ENCODE measurements around the gene NT5C3A.
"Not testable (repeated sequence)": the region's sequence is repeated elsewhere in the genome, so short reads cannot be mapped to it uniquely, and the experiment has no call there.

DNA sequence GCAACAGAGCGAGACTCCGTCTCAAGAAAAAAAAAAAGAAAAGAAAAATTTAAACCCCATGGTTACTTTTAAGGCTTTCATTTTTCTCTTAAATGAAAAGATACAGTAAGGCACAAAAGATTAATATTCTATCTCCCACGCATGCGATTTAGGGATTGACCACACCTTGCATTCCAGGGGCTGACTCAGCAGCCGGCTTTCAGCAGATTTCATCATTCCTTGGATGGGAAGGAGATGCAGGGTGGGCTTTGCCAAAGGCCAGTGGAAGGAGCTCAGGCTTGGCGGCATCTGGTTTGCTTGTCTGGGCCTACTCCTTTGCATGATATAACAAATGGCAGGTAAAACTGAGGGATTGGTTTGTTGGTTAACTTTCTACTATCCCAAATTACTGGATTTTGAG lies 83.3 kb downstream of the NT5C3A start:
- TF ChIP-seq, protein P1, sequence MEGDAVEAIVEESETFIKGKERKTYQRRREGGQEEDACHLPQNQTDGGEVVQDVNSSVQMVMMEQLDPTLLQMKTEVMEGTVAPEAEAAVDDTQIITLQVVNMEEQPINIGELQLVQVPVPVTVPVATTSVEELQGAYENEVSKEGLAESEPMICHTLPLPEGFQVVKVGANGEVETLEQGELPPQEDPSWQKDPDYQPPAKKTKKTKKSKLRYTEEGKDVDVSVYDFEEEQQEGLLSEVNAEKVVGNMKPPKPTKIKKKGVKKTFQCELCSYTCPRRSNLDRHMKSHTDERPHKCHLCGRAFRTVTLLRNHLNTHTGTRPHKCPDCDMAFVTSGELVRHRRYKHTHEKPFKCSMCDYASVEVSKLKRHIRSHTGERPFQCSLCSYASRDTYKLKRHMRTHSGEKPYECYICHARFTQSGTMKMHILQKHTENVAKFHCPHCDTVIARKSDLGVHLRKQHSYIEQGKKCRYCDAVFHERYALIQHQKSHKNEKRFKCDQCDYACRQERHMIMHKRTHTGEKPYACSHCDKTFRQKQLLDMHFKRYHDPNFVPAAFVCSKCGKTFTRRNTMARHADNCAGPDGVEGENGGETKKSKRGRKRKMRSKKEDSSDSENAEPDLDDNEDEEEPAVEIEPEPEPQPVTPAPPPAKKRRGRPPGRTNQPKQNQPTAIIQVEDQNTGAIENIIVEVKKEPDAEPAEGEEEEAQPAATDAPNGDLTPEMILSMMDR (conservative IDR thresholded peaks at IDR 0.05 in 1 of 2, IDR thresholded peaks at IDR 0.05 in 1 of 2; ENCODE audit: extremely low read depth in 1 of 2, insufficient read depth in 1 of 2, low read depth in 1 of 2, low read length in 2 of 2): not testable (repeated sequence)
- not testable (repeated sequence) for TF ChIP-seq EZH2 (IDR thresholded peaks at IDR 0.05; ENCODE audit: borderline replicate concordance, low read length)
